ENCODE data around the gene CMTM4.
"Not testable (repeated sequence)": the region's sequence is repeated elsewhere in the genome, so short reads cannot be mapped to it uniquely, and the experiment has no call there.

The CMTM4 gene

GRCh38 chr16:66705790-66706505 is 9.4 kb upstream of the CMTM4 start:
- DNase-seq (ENCODE audit: low spot score), result no peak

GRCh38 chr16:66703406-66704215 is 7.1 kb upstream of the CMTM4 start:
- DNase-seq (ENCODE audit: low spot score), result no peak

- DNase-seq (ENCODE audit: low spot score), result no peak
Measured at GRCh38 chr16:66701516-66701915, 5.0 kb upstream of the CMTM4 start.

- DNase-seq (ENCODE audit: low spot score), result no peak
Measured at GRCh38 chr16:66701026-66701425, 4.5 kb upstream of the CMTM4 start.

DNA sequence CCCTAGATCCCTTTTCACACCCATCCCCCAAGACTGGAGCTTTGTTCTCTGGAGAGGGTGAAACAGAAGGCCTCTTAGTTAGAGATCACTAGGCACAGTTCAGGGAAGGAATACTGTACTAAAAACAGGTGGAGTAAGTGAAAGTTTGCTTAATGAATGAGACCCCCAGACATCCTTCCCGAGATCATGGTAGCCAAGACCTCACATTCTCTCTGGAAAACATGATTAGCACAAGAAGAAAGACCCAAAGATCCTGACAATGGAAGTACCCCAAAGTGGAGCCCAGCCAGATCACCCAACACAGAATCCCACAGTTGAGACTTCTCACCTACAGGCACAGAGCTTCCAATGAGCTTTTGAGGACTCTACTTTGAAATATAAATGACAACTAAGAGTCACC is 3.4 kb upstream of the CMTM4 start:
- no peak for DNase-seq (ENCODE audit: low spot score)

DNA sequence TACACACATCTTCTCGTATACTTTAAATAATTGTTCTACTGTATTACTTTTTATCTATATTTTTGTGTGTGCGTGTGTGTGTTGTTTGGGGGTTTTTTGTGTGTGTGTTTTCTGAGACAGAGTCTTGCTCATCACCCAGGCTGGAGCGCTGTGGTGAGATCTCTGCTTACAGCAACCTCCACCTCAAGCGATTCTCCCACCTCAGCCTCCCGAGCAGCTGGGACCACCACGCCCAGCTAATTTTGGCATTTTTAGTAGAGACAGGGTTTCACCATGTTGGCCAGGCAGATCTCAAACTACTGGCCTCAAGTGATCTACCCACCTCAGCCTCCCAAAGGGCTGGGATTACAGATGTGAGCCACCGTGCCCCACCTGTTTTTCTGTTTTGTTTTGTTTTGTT is 1.5 kb upstream of the CMTM4 start:
- no peak for DNase-seq (ENCODE audit: low spot score)

DNA sequence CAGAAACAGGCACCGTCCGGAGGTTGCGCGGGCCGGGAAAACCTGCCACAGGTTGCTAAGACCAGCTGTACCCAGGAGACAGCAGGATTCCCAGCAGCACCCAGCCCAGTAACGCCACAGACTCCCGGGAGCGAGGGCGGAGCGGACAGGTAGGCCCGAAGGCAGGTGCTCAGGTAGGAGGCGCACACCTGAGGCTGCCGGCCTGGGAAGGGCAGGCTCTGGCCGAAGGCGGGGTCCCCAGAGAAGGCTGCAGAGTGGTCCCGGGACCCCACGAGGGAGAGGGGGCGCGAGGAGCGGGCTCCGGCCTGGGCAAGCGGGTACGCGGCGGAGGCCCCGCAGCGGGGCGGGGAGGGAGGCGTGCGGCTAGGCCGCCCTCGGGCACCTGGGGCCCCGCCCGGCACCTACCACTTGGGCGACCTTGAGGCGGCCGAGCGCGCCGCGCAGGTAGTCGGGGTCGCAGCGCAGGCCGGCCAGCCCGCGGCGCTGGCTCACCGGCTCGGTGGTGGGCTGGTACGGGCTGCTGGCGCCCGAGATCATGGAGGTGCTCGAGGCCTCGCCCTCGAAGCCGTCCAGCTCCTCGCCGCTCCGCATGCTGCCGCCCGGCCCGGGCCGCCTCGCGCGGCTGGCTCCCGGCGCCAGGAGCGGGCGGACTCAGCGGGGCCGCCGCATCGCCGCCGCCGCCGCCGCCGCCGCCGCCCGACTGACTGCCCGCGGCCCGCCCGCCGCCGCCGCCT is 441 bp downstream of the CMTM4 start:
- no peak for DNase-seq (ENCODE audit: low spot score)

GRCh38 chr16:66695471-66695934 is 1.0 kb downstream of the CMTM4 start:
- no peak for DNase-seq (ENCODE audit: low spot score)

- no peak for DNase-seq (ENCODE audit: low spot score)
Measured at GRCh38 chr16:66693149-66693548, 3.4 kb downstream of the CMTM4 start.

DNA sequence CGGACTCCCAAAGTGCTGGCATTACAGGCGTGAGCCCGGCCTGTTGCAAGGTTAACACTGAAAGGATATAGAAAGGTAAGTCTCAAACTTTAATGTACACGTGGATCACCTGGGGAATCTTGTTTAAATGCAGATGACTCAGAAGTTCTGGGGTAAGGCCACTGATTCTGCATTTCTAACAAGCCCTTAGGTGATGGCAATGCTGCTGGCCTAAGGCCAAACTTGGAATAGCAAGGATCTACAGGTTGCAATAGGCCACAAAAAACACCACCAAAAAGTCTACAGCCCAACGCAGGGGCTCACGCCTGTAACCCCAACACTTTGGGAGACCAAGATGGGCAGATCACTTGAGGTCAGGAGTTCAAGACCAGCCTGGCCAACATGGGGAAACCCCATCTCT is 4.2 kb downstream of the CMTM4 start:
- DNase-seq (ENCODE audit: low spot score), result no peak

DNA sequence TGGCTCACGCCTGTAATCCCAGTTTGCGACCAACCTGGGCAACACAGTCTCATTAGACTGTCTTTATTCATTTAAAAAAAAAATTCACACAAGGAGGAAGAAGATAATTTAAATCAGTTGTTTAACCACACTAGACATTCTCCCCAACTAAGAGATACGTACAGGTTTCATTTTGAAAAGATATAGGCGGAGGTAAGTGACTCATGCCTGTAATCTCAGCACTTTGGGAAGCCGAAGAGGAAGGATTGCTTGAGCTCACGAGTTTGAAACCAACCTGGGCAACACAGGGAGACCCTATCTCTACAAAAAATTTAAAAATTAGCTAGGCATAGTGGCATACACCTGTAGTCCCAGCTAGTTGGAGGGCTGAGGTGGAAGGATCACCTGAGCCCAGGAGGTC is 5.3 kb downstream of the CMTM4 start:
- no peak for DNase-seq (ENCODE audit: low spot score)

- no peak for DNase-seq (ENCODE audit: low spot score)
Measured at GRCh38 chr16:66690106-66690847, 6.3 kb downstream of the CMTM4 start.

GRCh38 chr16:66689282-66689681 is 7.3 kb downstream of the CMTM4 start:
- DNase-seq (ENCODE audit: low spot score), result no peak

DNA sequence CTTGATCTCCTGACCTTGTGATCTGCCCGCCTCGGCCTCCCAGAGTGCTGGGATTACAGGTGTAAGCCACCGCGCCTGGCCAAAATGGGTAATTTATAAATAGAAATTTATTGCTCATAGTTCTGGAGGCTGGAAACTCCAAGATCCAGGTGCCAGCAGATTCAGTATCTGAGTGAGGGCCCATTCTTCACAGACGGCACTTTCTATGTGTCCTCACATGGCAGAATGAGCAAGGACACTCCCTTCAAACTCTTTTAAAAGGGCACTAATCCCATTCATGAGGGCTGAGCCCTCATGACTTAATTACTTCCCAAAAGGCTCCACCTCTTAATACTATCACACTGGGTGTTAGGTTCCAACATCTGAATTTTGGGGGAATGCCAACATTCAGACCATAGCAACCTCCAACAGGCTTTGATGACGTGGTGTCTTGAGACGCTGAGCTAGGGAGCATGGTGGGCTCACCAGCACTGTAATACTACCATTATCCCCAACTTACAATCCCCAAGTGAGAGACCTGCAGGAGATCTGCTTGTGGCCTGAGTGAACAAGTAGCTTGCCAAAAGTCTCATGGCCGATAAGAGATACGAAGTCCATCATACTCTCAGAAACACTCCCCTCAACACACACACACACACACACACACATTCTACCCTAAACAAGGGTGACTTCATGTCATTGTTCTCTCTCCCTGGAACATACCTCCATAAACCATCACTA is 8.5 kb downstream of the CMTM4 start:
- no peak for DNase-seq (ENCODE audit: low spot score)

GRCh38 chr16:66685501-66686115 is 10.9 kb downstream of the CMTM4 start:
- DNase-seq (ENCODE audit: low spot score), result not testable (repeated sequence)

GRCh38 chr16:66682271-66682670 is 14.3 kb downstream of the CMTM4 start:
- no peak for DNase-seq (ENCODE audit: low spot score)

DNA sequence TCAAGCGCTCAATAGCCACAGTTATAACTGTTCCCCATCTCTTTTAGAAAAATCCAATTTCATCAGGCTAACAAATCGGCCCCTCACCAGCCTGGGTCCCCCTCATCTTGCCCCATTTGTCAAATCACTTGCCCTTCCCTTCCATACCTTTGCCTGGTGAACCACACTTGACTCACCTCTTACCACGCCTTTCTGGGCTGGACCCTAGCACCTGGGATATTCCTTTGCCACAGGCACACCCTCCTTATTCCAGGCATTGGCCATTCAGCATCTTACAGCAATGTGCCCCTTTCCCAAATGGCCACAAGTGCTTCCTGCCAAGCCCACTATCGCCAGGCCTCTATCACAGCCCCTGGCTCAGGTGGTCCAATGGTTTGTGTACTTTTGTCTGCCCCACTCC is 14.9 kb downstream of the CMTM4 start:
- no peak for DNase-seq (ENCODE audit: low spot score)

- no peak for DNase-seq (ENCODE audit: low spot score)
Measured at GRCh38 chr16:66678337-66678736, 18.2 kb downstream of the CMTM4 start.

DNA sequence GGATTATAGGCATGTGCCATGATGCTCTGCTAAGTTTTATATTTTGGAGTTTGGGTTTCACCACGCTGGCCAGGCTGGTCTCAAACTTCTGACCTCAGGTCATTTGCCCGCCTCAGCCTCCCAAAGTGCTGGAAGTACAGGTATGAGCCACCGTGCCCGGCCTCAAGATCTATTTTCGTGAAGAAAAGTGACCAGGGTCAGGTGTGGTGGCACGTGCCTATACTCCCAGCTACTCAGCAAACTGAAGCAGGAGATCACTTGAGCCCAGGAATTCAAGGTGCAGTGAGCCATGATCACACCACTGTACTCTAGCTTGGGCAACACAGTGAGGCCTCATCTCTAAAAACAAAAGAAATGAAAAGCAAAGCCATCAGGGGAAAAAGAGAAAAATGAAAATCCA is 18.7 kb downstream of the CMTM4 start:
- no peak for DNase-seq (ENCODE audit: low spot score)

DNA sequence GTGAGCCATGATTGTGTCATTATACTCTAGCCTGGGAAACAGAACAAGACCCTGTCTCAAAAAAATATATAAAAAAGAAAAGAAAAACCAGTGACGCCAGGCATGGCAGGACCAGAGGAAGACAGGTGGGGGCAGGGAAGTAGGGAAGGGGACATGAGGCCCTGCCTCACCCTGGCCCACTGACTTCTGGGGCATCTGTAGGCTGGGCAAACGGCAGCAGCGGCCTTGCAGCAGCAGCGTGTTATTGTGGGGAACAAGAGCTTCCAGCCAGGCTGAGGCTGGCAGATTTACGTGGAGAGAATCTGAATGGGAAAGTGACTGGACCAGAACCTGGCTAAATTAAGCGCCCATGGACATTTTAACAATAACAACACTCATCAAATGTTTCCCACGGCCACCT is 19.4 kb downstream of the CMTM4 start:
- no peak for DNase-seq (ENCODE audit: low spot score)

DNA sequence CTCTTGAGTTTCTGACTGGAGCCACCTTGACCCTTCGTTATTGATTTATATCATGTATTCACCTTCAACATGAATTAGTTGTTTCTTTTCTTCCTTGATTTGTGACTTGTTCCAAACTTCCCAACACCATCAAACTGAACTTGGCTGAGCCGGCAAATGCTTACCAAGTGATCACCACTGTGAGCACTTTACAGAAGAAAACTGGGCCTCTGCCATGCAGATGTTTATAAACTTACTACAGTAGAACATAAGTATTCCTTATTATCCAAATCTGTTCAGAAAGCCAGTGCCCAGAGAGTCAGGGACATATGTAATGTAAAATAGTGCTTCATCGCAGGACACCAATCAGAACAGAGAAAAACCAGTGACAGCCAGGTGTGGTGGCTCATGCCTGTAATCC is 19.9 kb downstream of the CMTM4 start:
- DNase-seq (ENCODE audit: low spot score), result no peak

Data from germinal center (tissue), 1 donor.